HG03097 (cell line): ENCODE results near the gene CCDC9B.

Source experiments
- ATAC-seq: cut with Tn5 transposase; IDR thresholded peaks from one replicate; pipeline ENCODE4 v1.9.1; 2021; ENCODE audit not compliant: unreplicated experiment, low FRiP score

CCDC9B gene

GRCh38 chr15:40340740-40341400 is at the start of gene CCDC9B:
Gene CCDC9B (minus strand): TSS chr15:40340939. CDS start chr15:40340819, 120 bp downstream.
- ATAC-seq: no peak

DNA sequence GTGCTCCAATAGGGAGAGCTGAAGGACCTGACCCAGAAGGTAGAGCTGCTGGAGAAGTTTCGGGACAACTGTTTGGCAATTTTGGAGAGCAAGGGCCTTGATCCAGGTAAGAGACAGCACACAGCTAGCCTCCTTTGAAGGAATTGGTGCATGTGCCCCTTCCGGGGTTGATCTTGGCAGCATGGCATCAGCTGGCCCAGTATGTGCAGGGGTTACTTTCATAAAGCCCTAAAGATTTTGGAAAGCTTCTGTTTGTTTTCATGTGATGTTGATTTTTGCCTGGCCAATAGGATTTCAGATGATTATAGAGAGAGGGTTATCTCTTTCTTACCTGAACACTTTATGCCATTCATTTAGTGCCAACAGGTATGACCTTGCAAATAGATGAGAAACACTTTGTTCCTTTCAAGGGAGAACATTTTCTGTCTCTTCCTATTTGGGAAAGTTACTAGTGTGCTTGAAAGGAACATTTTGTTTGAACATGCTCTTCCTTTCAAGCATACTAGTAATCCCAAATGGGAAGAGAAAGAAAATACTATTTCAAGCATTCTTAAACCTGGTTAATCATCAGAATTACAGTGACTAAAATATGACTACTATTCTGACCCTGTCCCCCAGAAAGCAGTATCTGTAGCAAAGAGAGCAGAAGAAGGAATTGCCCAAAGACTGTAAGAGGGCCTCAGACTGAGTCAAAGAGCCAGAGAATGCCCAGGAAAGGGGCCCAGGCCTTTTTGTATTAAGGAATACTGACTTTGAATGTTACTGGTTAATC is 49.3 kb upstream of the CCDC9B start:
- ATAC-seq: no peak

DNA sequence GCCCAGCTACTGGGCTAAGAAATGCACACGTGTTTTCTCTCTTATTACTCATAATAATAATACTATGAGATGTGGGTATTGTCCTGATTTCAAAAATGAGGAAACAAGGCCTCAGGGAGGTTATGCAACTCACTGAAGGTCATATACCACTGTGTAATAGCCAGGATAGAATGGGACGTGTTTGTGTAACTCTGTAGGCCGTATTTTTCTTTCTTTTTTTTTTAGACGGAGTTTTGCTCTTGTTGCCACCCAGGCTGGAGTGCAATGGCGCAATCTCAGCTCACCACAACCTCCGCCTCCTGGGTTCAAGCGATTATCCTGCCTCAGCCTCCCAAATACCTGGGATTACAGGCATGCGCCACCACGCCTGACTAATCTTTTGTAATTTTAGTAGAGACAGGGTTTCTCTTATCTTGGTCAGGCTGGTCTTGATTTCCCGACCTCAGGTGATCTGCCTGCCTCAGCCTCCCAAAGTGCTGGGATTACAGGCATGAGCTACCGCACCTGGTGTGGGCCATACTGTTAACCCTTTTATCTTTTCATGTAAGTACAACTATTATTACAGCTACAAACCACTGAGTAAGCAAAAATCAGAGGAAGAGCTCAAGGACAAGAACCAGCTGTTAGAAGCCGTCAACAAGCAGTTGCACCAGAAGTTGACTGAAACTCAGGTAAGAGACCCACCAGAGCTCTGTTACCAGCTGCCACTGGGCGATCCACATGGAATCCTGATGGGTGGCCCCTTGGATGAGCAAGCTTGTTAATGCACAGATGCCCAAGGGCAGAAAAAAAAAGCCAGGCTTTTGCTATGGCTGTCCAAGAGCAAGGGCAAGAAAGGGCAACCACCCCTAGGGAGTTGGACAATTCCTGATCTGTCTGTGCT is 48.4 kb upstream of the CCDC9B start:
- no peak for ATAC-seq

- ATAC-seq: no peak
Measured at GRCh38 chr15:40386480-40386879, 45.7 kb upstream of the CCDC9B start.

DNA sequence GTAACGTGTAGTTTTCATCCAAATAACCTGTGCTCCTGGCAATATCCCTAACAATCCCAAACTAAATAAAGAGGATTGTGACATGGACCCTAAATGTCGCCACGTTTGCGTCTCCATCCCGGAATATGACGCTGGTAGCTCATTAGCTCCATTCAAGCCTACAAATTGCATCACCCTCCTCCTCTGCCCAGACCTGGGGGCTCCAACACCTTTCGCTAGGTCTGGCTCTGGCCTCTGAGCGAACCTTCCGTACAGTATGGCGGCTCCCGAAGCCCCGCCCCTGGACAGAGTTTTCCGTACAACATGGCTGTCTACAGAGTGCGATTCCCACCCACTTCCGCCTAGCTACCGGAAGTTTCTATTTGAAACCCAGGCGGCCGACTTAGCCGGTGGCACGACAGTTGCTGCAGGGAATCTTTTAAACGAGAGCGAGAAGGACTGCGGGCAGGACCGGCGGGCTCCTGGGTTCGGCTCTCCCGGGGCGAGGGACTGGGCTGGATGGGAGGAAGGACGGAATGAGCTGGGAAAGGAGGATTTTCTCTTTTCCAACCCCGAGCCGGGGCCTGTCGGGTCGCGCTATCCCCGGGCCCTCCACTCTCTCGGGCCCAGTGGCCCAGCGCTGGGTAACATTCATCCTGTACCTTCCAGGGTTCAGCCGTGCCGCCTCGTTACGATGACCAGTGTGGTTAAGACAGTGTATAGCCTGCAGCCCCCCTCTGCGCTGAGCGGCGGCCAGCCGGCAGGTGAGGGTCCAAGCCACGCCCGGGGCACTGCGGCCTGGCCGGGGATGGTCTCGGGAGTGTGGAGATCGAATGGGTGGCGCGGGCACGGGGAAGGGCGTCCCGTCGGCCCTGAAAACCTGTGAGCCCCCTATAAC is 42.1 kb upstream of the CCDC9B start, which contains the start of gene KNSTRN:
KNSTRN (plus strand) TSS at position 142 of the 877 bp plus-strand sequence; CDS start at position 257, 115 bp downstream.
- ATAC-seq: peak; percentile 84

- ATAC-seq: no peak
Measured at GRCh38 chr15:40381818-40382529, 41.2 kb upstream of the CCDC9B start.

GRCh38 chr15:40380636-40381035 is 39.9 kb upstream of the CCDC9B start:
- no peak for ATAC-seq

- ATAC-seq: no peak
Measured at GRCh38 chr15:40379853-40380252, 39.1 kb upstream of the CCDC9B start.

GRCh38 chr15:40379374-40379773 is 38.6 kb upstream of the CCDC9B start:
- no peak for ATAC-seq

- no peak for ATAC-seq
Measured at GRCh38 chr15:40377606-40378005, 36.9 kb upstream of the CCDC9B start.

GRCh38 chr15:40372981-40373380 is 32.2 kb upstream of the CCDC9B start:
- ATAC-seq: no peak

GRCh38 chr15:40369971-40370370 is 29.2 kb upstream of the CCDC9B start:
- no peak for ATAC-seq

- ATAC-seq: no peak
Measured at GRCh38 chr15:40369474-40369869, 28.7 kb upstream of the CCDC9B start.

DNA sequence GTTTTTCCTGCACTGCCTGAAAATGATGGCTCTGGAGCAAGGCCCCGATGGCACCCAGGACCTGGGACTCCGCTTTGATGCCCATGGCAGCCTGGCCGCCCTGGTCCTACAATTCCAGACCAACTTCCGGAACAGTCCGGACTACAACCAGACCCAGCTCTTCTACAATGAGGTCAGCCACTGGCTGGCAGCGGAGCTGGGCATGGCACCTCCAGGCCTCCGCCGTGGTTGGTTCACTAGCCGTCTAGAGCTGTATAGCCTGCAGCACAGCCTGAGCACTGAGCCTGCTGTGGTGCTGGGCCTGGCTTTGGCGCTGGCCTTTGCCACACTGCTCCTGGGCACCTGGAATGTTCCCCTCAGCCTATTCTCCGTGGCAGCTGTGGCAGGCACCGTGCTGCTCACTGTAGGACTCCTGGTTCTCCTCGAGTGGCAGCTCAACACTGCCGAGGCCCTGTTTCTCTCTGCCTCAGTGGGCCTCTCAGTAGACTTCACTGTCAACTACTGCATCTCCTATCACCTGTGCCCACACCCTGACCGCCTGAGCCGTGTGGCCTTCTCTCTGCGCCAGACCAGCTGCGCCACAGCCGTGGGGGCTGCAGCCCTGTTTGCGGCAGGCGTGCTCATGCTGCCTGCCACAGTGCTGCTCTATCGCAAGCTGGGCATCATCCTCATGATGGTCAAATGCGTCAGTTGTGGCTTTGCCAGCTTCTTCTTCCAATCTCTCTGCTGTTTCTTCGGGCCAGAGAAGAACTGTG is 28.2 kb upstream of the CCDC9B start:
- ATAC-seq: no peak

GRCh38 chr15:40367686-40368611 is 27.2 kb upstream of the CCDC9B start:
- ATAC-seq: peak; percentile 75

DNA sequence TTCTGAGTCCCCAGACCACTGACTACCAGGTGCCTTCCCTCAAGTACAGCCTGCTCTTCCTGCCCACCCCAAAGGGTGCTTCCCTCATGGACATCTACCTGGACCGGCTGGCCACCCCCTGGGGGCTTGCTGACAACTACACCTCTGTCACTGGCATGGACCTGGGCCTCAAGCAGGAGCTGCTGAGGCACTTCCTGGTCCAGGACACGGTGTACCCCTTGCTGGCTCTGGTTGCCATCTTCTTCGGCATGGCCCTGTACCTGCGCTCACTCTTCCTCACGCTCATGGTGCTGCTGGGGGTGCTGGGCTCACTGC is 26.6 kb upstream of the CCDC9B start:
- no peak for ATAC-seq

- no peak for ATAC-seq
Measured at GRCh38 chr15:40366457-40367370, 26.0 kb upstream of the CCDC9B start.
